HEK293 (cell line): ENCODE data around the gene ADIG.

ENCODE experiments used
- CTCF ChIA-PET: fragments of 350-600 bp; formaldehyde crosslinking; extraction: SDS; loops from one replicate; lab custom pipeline; 2021; ENCODE audit warnings: antibody characterized with exemption; lab: Yijun Ruan, JAX
- POLR2A ChIA-PET: fragments of 300-600 bp; formaldehyde crosslinking; extraction: SDS; loops from one replicate; lab custom pipeline; 2020; ENCODE audit warnings: antibody characterized with exemption, inconsistent platforms; lab: Yijun Ruan, JAX
- H3K27ac ChIP-seq: fragments of 200-500 bp; sonication (Bioruptor generic); 2 replicates; pipeline ENCODE4 v1.5.1; 2014; ENCODE audit warnings: low read depth, low read length, control low read depth, inconsistent platforms; ENCODE audit errors: extremely low read depth
- H3K36me3 ChIP-seq, 2 experiments: fragments of 200-500 bp in 1 of 2; sonication (Bioruptor generic) in 1 of 2; 1 replicate in 1 of 2; 2 replicates in 1 of 2; pipeline ENCODE4 v1.5.1; 2014 to 2017; ENCODE audit warnings: inconsistent platforms in 2 of 2, low read length in 2 of 2; ENCODE audit not compliant: control insufficient read depth in 2 of 2, insufficient read depth in 1 of 2
- H3K4me1 ChIP-seq: fragments of 200-500 bp; sonication (Bioruptor generic); 2 replicates; pipeline ENCODE4 v1.5.1; 2014; ENCODE audit warnings: mild to moderate bottlenecking, low read length, inconsistent platforms; ENCODE audit not compliant: control insufficient read depth, insufficient read depth
- H3K4me3 ChIP-seq: 2 replicates; pipeline ENCODE4 v1.5.1; 2011; ENCODE audit warnings: low read depth, mild to moderate bottlenecking, control low read depth, low read length, moderate library complexity
- H3K9me3 ChIP-seq: fragments of 200-500 bp; sonication (Bioruptor generic); 2 replicates; pipeline ENCODE4 v1.5.1; 2014; ENCODE audit warnings: low read depth, low read length, inconsistent platforms; ENCODE audit not compliant: control insufficient read depth, insufficient read depth
- CTCF ChIP-seq: fragments of 450-650 bp; formaldehyde crosslinking; IDR thresholded peaks from 2 replicates; pipeline ENCODE4 v1.5.1; 2016; ENCODE audit warnings: missing biosample characterization, missing genetic modification characterization
- EGR2 ChIP-seq: fragments of 450-650 bp; formaldehyde crosslinking; IDR thresholded peaks from 2 replicates; pipeline ENCODE4 v1.5.1; 2016; ENCODE audit warnings: low read depth, missing biosample characterization, missing genetic modification characterization
- GLIS1 ChIP-seq: fragments of 450-650 bp; formaldehyde crosslinking; IDR thresholded peaks from 2 replicates; pipeline ENCODE4 v1.5.1; 2016; ENCODE audit warnings: missing biosample characterization, missing genetic modification characterization
- KLF16 ChIP-seq: fragments of 450-650 bp; formaldehyde crosslinking; IDR thresholded peaks from 2 replicates; pipeline ENCODE4 v1.5.1; 2017; ENCODE audit warnings: missing biosample characterization, missing genetic modification characterization
- MEIS1 ChIP-seq: sonication (generic); formaldehyde crosslinking; IDR thresholded peaks from 2 replicates; pipeline ENCODE4 v1.8.1; 2022; ENCODE audit warnings: missing genetic modification reagents, mild to moderate bottlenecking, borderline replicate concordance
- ZBTB11 ChIP-seq: fragments of 450-650 bp; formaldehyde crosslinking; conservative IDR thresholded peaks from 2 replicates; pipeline ENCODE4 v1.5.1; 2016; ENCODE audit warnings: low read depth, missing biosample characterization, missing genetic modification characterization
- ZBTB21 ChIP-seq: fragments of 450-650 bp; formaldehyde crosslinking; IDR thresholded peaks from 2 replicates; pipeline ENCODE4 v1.5.1; 2017; ENCODE audit warnings: missing biosample characterization, missing genetic modification characterization
- ZFHX2 ChIP-seq: fragments of 450-650 bp; formaldehyde crosslinking; conservative IDR thresholded peaks from 2 replicates; pipeline ENCODE4 v1.5.1; 2016; ENCODE audit warnings: missing biosample characterization, missing genetic modification characterization
- ZNF248 ChIP-seq: fragments of 450-650 bp; formaldehyde crosslinking; IDR thresholded peaks from 2 replicates; pipeline ENCODE4 v1.5.1; 2017; ENCODE audit warnings: missing biosample characterization, missing genetic modification characterization
- ZNF350 ChIP-seq: fragments of 450-650 bp; formaldehyde crosslinking; IDR thresholded peaks from 2 replicates; pipeline ENCODE4 v1.5.0; 2017; ENCODE audit warnings: missing biosample characterization, mild to moderate bottlenecking, missing genetic modification characterization
- ZNF366 ChIP-seq: fragments of 450-650 bp; formaldehyde crosslinking; conservative IDR thresholded peaks from 2 replicates; pipeline ENCODE4 v1.5.1; 2016; ENCODE audit warnings: missing biosample characterization, missing genetic modification characterization
- ZNF621 ChIP-seq: fragments of 450-650 bp; formaldehyde crosslinking; IDR thresholded peaks from 2 replicates; pipeline ENCODE4 v1.5.1; 2017; ENCODE audit warnings: missing biosample characterization, missing genetic modification characterization
- ZNF660 ChIP-seq: fragments of 450-650 bp; IDR thresholded peaks from 2 replicates; pipeline ENCODE4 v1.5.1; 2018; ENCODE audit warnings: missing biosample characterization, mild to moderate bottlenecking, missing genetic modification characterization

ADIG gene

GRCh38 chr20:38629979-38630378, 49.0 kb downstream of the ADIG start:
- Histone ChIP-seq H3K4me3 (no peak overlapping the region), H3K36me3 (no peaks in the 10 kb centered on the region), H3K9me3 (no peaks in the 10 kb centered on the region), H3K4me1 (no peaks in the 10 kb centered on the region), H3K27ac (no peak overlapping the region)
- ChIA-PET POLR2A (no interaction called here), CTCF (interaction anchor here (1.3 to 1.6 kb wide), 2 partner anchors 15 to 17 kb away, joined by 3 to 6 read pairs; no protein-coding TSS in a partner anchor)
- peak; percentile 38; the same call in 1 of the 2 replicates for TF ChIP-seq ZNF366
- no peak for TF ChIP-seq CTCF (tag by site-specific recombination)
- no peak for TF ChIP-seq ZNF350 (tag by site-specific recombination)
- no peak for TF ChIP-seq KLF16 (tag by site-specific recombination)
- TF ChIP-seq ZNF248 (tag by site-specific recombination) = no peak
- TF ChIP-seq ZBTB21 (tag by site-specific recombination) = no peak
- no peak for TF ChIP-seq ZNF621 (tag by site-specific recombination)

DNA sequence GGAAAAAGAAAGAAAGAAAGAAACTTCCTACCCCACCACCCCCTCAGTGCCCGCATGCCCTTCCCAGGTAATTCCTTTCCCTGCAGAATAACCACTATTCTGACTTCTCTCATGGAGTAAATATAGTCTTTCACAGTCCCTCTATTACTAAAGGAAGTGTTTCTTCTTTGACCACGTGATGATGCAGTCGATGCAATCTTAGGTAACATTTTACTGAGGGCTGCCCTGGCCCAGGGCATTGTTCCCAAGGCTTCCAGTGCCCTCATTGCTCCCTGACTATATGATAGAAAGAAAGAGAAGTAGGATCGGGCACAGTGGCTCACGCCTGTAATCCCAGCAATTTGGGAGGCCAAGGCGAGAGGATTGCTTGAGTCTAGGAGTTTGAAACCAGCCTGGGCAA, 49.7 kb downstream of the ADIG start:
- ChIA-PET CTCF (no interaction called here), POLR2A (no interaction called here)
- TF ChIP-seq MEIS1 (no peak), ZNF660 (no peak), ZBTB11 (tag by site-specific recombination) (no peak)
- Histone ChIP-seq H3K36me3 (no peaks in the 10 kb centered on the region), H3K4me3 (no peak overlapping the region), H3K27ac (no peak overlapping the region), H3K9me3 (no peaks in the 10 kb centered on the region), H3K4me1 (no peaks in the 10 kb centered on the region)

DNA sequence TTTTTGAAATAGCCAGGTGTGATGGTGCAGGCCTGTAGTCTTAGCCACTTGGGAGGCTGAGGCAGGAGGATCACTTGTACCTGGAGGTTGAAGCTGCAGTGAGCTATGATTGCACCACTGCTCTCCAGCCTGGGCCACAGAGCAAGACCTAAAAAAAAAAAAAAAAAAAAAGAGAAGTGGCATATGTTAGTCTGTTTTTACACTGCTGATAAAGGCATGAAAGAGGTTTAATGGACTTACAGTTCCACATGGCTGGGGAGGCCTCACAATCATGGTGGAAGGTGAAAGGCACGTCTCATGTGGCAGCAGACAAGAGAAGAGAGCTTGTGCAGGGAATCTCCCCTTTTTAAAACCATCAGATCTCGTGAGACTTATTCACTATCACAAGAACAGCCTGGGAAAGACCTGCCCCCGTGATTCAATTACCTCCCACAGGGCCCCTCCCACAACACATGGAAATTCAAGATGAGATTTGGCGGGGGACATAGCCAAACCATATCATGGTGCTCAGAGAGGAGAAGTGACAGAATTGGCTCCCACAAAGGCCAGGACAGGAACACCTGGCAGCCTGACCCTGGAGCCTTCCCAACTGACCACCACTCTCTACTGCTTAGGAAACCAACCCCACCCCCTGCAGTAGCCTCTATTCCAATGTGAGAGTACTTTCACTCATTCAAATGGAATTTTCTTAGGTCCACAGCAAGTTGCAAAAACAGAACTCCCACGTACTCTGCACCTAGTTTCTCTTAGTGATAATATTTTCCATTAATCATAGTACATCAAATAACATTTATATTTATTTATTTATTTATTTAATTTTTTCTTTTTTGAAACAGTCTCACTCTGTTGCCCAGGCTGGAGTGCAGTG, 50.4 kb downstream of the ADIG start:
- TF ChIP-seq MEIS1 (no peak), GLIS1 (tag by site-specific recombination) (peak; percentile 46; the same call in 1 of the 2 replicates), ZFHX2 (tag by site-specific recombination) (peak; percentile 71), EGR2 (tag by site-specific recombination) (peak; percentile 63)
- ChIA-PET CTCF (no interaction called here), POLR2A (no interaction called here)
- Histone ChIP-seq H3K4me1 (no peaks in the 10 kb centered on the region), H3K36me3 (no peaks in the 10 kb centered on the region), H3K27ac (no peak overlapping the region), H3K9me3 (no peaks in the 10 kb centered on the region), H3K4me3 (no peak overlapping the region)
